ENCODE measurements around the gene LPP. TPM values are rescaled to one million over a fixed set of nuclear protein-coding genes. Genes with fewer than 3 reads are reported as not detected.

The LPP gene
- total and polyA plus RNA-seq, 2 of the 13 experiments (the other 11 are each of a cell fraction or from before 2014, with no cell fraction given), result 19.2 to 29.9 TPM

GRCh38 chr3:188431553-188431952, 277.6 kb downstream of the LPP start:
- WGBS (ENCODE audit: low lambda C conversion rate), result 98% methylated on average over 3 of the region's 3 CpGs
- TF ChIP-seq HES4 (CRISPR knock-in tag; IDR thresholded peaks at IDR 0.05; ENCODE audit: borderline replicate concordance) (no peak), ZMAT5 (CRISPR knock-in tag; IDR thresholded peaks at IDR 0.05; ENCODE audit: borderline replicate concordance, low read depth) (no peak), ZKSCAN1 (IDR thresholded peaks at IDR 0.05; ENCODE audit: low read length) (no peak), CREB3 (CRISPR knock-in tag; IDR thresholded peaks at IDR 0.05) (no peak), MIER3 (CRISPR knock-in tag; IDR thresholded peaks at IDR 0.05; ENCODE audit: borderline replicate concordance) (no peak), MAF1 (CRISPR knock-in tag; IDR thresholded peaks at IDR 0.05; ENCODE audit: borderline replicate concordance) (no peak), YEATS4 (CRISPR knock-in tag; IDR thresholded peaks at IDR 0.05; ENCODE audit: borderline replicate concordance) (no peak), THYN1 (CRISPR knock-in tag; IDR thresholded peaks at IDR 0.05; ENCODE audit: borderline replicate concordance, low read depth) (no peak), ZBTB43 (CRISPR knock-in tag; conservative IDR thresholded peaks at IDR 0.05) (no peak), ZHX1 (CRISPR knock-in tag; IDR thresholded peaks at IDR 0.05; ENCODE audit: low read depth) (no peak), NRL (CRISPR knock-in tag; IDR thresholded peaks at IDR 0.05; ENCODE audit: borderline replicate concordance) (no peak), RERE (CRISPR knock-in tag; IDR thresholded peaks at IDR 0.05; ENCODE audit: low read depth) (no peak), RFXAP (CRISPR knock-in tag; IDR thresholded peaks at IDR 0.05; ENCODE audit: borderline replicate concordance) (no peak), ZNF121 (CRISPR knock-in tag; IDR thresholded peaks at IDR 0.05) (no peak), ADNP (CRISPR knock-in tag; IDR thresholded peaks at IDR 0.05) (no peak)

More at GRCh38 chr3:188431553-188431952, 277.6 kb downstream of the LPP start:
- no peak for DNase-seq (ENCODE audit: low spot score)
- H3K4me2 ChIP-seq (ENCODE audit: low read depth, low read length), result no peak overlapping the region
- H3K4me1 ChIP-seq (ENCODE audit: insufficient read depth, low read length), result peaks cover 7% of the 10 kb centered on the region
- no peak overlapping the region for H2AFZ ChIP-seq (ENCODE audit: low read length)
- no peak overlapping the region for H3K9ac ChIP-seq (ENCODE audit: insufficient read depth, low read depth, low read length)
- H3K9me3 ChIP-seq (ENCODE audit: low read length), result no peaks in the 10 kb centered on the region
- H4K20me1 ChIP-seq (ENCODE audit: insufficient read depth, low read length), result no peaks in the 10 kb centered on the region
- ChIA-PET CTCF (ENCODE audit: low intra/inter-chr PET ratio, low total read pairs) (no interaction called here), POLR2A (no interaction called here)
- no peaks in the 10 kb centered on the region for H3K27me3 ChIP-seq (ENCODE audit: control insufficient read depth in 1 of 2, insufficient read depth in 2 of 2, low read length in 2 of 2)
- no peak for FAIRE-seq
- no peaks in the 10 kb centered on the region for H3K79me2 ChIP-seq (ENCODE audit: insufficient read depth, low read length)
- in situ Hi-C loops (cut with HindIII; ENCODE audit: extremely low pct_ligation_motif_present, low pct_unique_long_range_greater_than_20kb), result no loop called here
- intact Hi-C loops (cut with micrococcal nuclease; ENCODE audit: unreplicated experiment), result no loop called here
- H3K27ac ChIP-seq (ENCODE audit: extremely low read length, insufficient read depth, low read length), result no peak overlapping the region
- ATAC-seq, result no peak
- no peak overlapping the region for H3K4me3 ChIP-seq (replicated peaks in 1 of 3; ENCODE audit: insufficient read depth in 1 of 3, low read depth in 2 of 3, low read length in 3 of 3)
- BruUV-seq (replicated peaks), result no TSS peak
- no peaks in the 10 kb centered on the region; a peak in 1 of 5 replicates for H3K36me3 ChIP-seq (replicated peaks in 1 of 2; ENCODE audit: control insufficient read depth in 1 of 2, insufficient read depth in 2 of 2, low read length in 2 of 2)
